ENCODE measurements around the gene CTSZ.

The CTSZ gene

GRCh38 chr20:58998656-58999055 lies 8.4 kb downstream of the CTSZ start:
- DNase-seq (ENCODE audit: low spot score): no peak
- in situ Hi-C loops (cut with MboI; ENCODE audit: low sequenced_read_pairs, unreplicated experiment): no loop called here
- TF ChIP-seq CTCF (IDR thresholded peaks at IDR 0.05; ENCODE audit: borderline replicate concordance, control extremely low read depth, extremely low read depth, insufficient read depth, missing control alignments): no peak

GRCh38 chr20:58997141-58997770 lies 9.8 kb downstream of the CTSZ start:
- in situ Hi-C loops (cut with MboI; ENCODE audit: low sequenced_read_pairs, unreplicated experiment): no loop called here
- TF ChIP-seq CTCF (IDR thresholded peaks at IDR 0.05; ENCODE audit: borderline replicate concordance, control extremely low read depth, extremely low read depth, insufficient read depth, missing control alignments): no peak
- DNase-seq (ENCODE audit: low spot score): no peak

- in situ Hi-C loops (cut with MboI; ENCODE audit: low sequenced_read_pairs, unreplicated experiment): no loop called here
- DNase-seq (ENCODE audit: low spot score): no peak
- TF ChIP-seq CTCF (IDR thresholded peaks at IDR 0.05; ENCODE audit: borderline replicate concordance, control extremely low read depth, extremely low read depth, insufficient read depth, missing control alignments): no peak
Measured at GRCh38 chr20:58996226-58996611, 10.8 kb downstream of the CTSZ start.

GRCh38 chr20:58995461-58996225 lies 11.4 kb downstream of the CTSZ start:
- no peak for DNase-seq (ENCODE audit: low spot score)
- TF ChIP-seq CTCF (IDR thresholded peaks at IDR 0.05; ENCODE audit: borderline replicate concordance, control extremely low read depth, extremely low read depth, insufficient read depth, missing control alignments): no peak
- in situ Hi-C loops (cut with MboI; ENCODE audit: low sequenced_read_pairs, unreplicated experiment): no loop called here

- TF ChIP-seq CTCF (IDR thresholded peaks at IDR 0.05; ENCODE audit: borderline replicate concordance, control extremely low read depth, extremely low read depth, insufficient read depth, missing control alignments): no peak
- DNase-seq (ENCODE audit: low spot score): no peak
- in situ Hi-C loops (cut with MboI; ENCODE audit: low sequenced_read_pairs, unreplicated experiment): no loop called here
Measured at GRCh38 chr20:58994390-58995159, 12.5 kb downstream of the CTSZ start.

GRCh38 chr20:58993332-58994248 lies 13.5 kb downstream of the CTSZ start:
- DNase-seq (ENCODE audit: low spot score): peak; percentile 61
- no peak for TF ChIP-seq CTCF (IDR thresholded peaks at IDR 0.05; ENCODE audit: borderline replicate concordance, control extremely low read depth, extremely low read depth, insufficient read depth, missing control alignments)
- in situ Hi-C loops (cut with MboI; ENCODE audit: low sequenced_read_pairs, unreplicated experiment): no loop called here

Data from GM13976 (cell line).